ENCODE results near the gene SSRP1. TPM values are rescaled to one million over a fixed set of nuclear protein-coding genes. Genes with fewer than 3 reads are reported as not detected.

Gene SSRP1
- total and polyA plus RNA-seq, 2 donors from 2014 or later = 44.5 to 78.5 TPM

DNA sequence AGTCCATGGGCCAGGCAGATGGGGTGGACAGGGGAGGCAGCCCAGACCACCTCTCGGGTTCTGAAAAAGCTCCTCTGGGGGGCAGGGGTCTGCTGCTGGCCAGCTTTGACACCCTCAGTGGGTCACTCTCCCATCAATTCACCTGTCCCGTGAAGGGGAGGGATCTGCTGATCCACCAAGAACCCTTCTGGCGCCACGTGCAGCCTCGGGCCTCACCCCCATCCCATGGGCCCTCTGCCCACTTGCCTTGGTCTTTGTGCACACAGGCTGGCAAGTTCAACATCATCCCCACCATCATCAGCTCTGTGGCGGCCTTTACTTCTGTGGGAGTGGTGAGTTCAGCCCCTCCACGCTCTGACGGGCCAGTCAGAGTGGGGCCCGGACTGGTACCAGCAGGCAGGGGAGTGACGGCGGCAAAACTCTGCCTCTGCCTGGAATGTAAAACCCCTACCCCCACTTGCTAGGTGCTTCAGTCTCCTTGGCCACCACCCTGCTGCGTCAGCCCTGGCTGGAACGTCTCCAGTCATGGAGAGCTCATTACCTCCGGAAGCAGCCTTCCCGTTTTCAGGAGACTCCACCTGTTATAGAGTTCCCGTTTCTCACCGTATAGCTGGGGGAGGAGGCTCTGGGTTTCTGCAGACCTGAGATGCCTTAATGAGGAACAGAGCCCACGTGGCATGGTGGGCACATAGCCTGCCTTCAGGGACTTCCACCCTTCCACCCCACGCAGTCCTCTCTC, 32.6 kb upstream of the SSRP1 start:
- DNase-seq (no peak), FAIRE-seq (no peak)
- H3K9ac ChIP-seq (ENCODE audit: low read length in 3 of 3) = no peak overlapping the region
- H3K4me1 ChIP-seq (ENCODE audit: control insufficient read depth in 2 of 3, insufficient read depth in 2 of 3, low read depth in 1 of 3, low read length in 3 of 3) = no peaks in the 10 kb centered on the region
- no peak overlapping the region for H3K4me3 ChIP-seq (ENCODE audit: low read length in 3 of 3)
- no peaks in the 10 kb centered on the region for H3K36me3 ChIP-seq (ENCODE audit: control insufficient read depth in 2 of 3, insufficient read depth in 3 of 3, low read length in 3 of 3)
- no peaks in the 10 kb centered on the region for H3K27me3 ChIP-seq (ENCODE audit: control insufficient read depth, insufficient read depth, low read length)
- H3K9me3 ChIP-seq (ENCODE audit: control insufficient read depth in 2 of 3, insufficient read depth in 1 of 3, low read length in 3 of 3) = no peaks in the 10 kb centered on the region
- intact Hi-C loops (cut with DNase I) = no loop called here
- no peak overlapping the region for H3K27ac ChIP-seq (ENCODE audit: low read depth in 2 of 2, low read length in 2 of 2)
- TF ChIP-seq CTCF (IDR thresholded peaks at IDR 0.05; ENCODE audit: borderline replicate concordance, extremely low read depth, insufficient read depth) = no peak

- FAIRE-seq = no peak
- no peaks in the 10 kb centered on the region for H3K36me3 ChIP-seq (ENCODE audit: control insufficient read depth in 2 of 3, insufficient read depth in 3 of 3, low read length in 3 of 3)
- intact Hi-C loops (cut with DNase I) = no loop called here
- TF ChIP-seq CTCF (IDR thresholded peaks at IDR 0.05; ENCODE audit: borderline replicate concordance, extremely low read depth, insufficient read depth) = no peak
- H3K27me3 ChIP-seq (ENCODE audit: control insufficient read depth, insufficient read depth, low read length) = no peaks in the 10 kb centered on the region
- no peaks in the 10 kb centered on the region for H3K4me1 ChIP-seq (ENCODE audit: control insufficient read depth in 2 of 3, insufficient read depth in 2 of 3, low read depth in 1 of 3, low read length in 3 of 3)
- no peaks in the 10 kb centered on the region for H3K9me3 ChIP-seq (ENCODE audit: control insufficient read depth in 2 of 3, insufficient read depth in 1 of 3, low read length in 3 of 3)
- no peak overlapping the region for H3K9ac ChIP-seq (ENCODE audit: low read length in 3 of 3)
- DNase-seq = no peak
- no peak overlapping the region for H3K27ac ChIP-seq (ENCODE audit: low read depth in 2 of 2, low read length in 2 of 2)
- no peak overlapping the region for H3K4me3 ChIP-seq (ENCODE audit: low read length in 3 of 3)
Observed at GRCh38 chr11:57364851-57365660, 29.4 kb upstream of the SSRP1 start.

DNA sequence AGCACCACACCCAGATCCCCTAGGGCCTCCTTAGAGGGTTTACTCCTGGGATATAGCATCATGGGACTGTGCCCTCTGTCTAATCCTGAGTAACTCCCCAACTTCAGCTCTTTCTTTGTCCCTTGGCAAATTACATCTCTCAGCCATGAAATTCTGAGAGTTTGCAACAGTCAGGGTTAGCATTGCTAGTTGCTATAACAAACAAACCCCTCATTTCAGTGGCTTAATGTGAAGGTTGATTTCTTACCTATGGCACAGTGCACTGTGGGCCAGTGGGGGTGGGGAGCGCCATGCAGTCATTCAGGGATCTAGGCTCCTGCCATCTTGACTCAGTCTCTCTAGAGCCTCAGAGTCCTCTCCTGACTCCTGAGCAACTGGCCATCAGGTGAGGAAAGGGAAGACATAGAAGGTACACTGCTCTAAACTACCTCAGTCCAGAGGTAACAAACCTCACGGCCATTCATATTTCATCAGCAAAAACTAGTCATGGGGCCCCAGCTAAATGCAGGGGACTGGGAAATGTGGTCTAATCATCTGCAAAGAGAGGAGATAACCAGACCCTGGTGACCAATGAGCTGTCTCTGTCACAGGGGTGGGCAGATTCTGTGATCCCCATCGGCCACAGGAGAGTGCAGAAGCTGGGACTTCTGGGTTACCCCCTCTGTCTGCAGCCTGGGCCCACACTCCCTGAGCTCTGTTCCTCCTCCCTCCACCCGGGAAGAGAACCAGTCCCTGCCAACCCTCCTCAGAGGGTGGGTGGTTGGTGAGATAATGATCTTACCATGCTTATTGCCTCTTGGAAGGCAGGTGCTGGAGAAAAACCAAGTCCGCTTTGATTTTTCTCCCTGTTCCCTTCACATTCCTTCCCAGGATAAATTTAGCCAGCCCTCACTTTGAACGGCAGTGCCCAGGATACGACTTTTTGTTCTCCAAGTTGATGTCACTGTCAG, 27.7 kb upstream of the SSRP1 start:
- TF ChIP-seq CTCF (IDR thresholded peaks at IDR 0.05; ENCODE audit: borderline replicate concordance, extremely low read depth, insufficient read depth) = no peak
- no peak for FAIRE-seq
- DNase-seq = no peak
- H3K9me3 ChIP-seq (ENCODE audit: control insufficient read depth in 2 of 3, insufficient read depth in 1 of 3, low read length in 3 of 3) = no peaks in the 10 kb centered on the region
- no peaks in the 10 kb centered on the region for H3K36me3 ChIP-seq (ENCODE audit: control insufficient read depth in 2 of 3, insufficient read depth in 3 of 3, low read length in 3 of 3)
- no peak overlapping the region for H3K27ac ChIP-seq (ENCODE audit: low read depth in 2 of 2, low read length in 2 of 2)
- no peak overlapping the region for H3K9ac ChIP-seq (ENCODE audit: low read length in 3 of 3)
- intact Hi-C loops (cut with DNase I) = no loop called here
- H3K4me3 ChIP-seq (ENCODE audit: low read length in 3 of 3) = no peak overlapping the region
- no peaks in the 10 kb centered on the region for H3K4me1 ChIP-seq (ENCODE audit: control insufficient read depth in 2 of 3, insufficient read depth in 2 of 3, low read depth in 1 of 3, low read length in 3 of 3)
- H3K27me3 ChIP-seq (ENCODE audit: control insufficient read depth, insufficient read depth, low read length) = no peaks in the 10 kb centered on the region

Data from kidney (tissue), 14 donors.